ENCODE measurements around the gene DVL2. TPM values are rescaled to one million over a fixed set of nuclear protein-coding genes. Genes with fewer than 3 reads are reported as not detected.

Gene DVL2
- total RNA-seq, 1 donor from 2014 or later: 49.1 TPM

DNA sequence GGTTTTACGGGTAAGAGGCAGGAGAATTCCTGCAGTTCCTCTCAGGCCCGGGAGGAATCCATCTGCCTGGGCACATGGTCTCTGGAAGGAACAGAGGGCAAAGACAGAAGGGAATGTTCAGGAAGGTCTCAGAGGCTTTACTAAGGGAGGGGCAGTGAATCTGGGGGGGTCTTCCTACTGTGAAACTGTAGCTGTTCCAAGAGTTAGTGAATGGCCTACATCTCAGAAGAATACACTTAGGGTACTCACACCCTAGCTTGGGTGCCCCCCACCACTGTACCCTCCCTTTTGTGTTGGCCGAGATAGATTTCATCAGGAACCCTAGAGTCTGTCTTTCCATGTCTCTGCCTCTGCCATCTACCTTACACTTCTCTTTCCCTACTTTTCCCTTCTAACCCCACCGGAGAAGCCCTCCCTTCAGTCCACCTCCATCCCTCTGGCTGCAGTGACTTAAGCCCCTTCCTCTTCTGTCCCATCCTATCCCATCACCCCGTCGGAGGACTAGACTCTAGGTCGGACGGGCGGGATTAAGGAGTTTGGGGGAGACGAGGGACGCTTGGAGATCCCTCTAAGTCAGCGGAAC, 15.0 kb downstream of the DVL2 start:
- no peak for DNase-seq

DNA sequence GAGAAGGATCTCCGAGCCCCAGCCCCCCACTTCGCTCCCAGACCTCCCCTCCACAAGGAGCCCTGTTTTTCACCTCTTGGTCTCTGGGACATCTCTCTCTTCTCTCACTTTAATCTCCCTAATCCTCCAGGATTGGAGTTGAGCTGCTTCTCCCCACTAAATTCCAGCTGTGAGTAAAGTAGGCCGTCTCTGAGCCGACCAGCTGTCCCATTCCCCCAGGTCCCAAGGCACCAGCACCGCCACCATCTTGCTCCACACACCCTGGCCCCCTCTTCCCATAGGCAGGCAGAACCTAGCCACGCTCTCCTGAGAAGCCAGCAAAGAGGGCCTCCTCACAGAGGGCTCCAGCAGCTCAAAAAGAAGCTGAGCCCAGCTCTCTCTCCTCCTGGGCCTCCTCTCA, 15.6 kb downstream of the DVL2 start:
- no peak for DNase-seq

DNA sequence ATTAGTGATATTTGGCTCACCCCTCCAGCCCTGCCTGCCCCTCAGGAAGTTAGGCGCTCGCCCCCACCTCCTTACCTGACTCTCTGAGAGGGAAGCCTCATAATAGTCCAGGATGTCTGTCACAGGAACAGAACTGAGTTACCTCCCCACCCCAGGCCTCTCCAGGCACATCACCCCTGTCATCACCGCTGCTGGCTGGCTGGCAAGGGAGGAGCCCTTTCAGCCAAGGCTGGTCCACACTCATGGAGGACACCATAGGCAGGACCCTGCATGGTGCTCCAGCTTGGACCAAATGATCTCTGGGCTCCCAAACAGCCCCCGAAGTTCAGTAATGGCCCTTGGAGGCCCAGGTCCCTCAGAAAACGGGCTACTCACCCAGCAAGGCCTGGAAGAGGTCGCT, 16.2 kb downstream of the DVL2 start:
- no peak for DNase-seq

DNA sequence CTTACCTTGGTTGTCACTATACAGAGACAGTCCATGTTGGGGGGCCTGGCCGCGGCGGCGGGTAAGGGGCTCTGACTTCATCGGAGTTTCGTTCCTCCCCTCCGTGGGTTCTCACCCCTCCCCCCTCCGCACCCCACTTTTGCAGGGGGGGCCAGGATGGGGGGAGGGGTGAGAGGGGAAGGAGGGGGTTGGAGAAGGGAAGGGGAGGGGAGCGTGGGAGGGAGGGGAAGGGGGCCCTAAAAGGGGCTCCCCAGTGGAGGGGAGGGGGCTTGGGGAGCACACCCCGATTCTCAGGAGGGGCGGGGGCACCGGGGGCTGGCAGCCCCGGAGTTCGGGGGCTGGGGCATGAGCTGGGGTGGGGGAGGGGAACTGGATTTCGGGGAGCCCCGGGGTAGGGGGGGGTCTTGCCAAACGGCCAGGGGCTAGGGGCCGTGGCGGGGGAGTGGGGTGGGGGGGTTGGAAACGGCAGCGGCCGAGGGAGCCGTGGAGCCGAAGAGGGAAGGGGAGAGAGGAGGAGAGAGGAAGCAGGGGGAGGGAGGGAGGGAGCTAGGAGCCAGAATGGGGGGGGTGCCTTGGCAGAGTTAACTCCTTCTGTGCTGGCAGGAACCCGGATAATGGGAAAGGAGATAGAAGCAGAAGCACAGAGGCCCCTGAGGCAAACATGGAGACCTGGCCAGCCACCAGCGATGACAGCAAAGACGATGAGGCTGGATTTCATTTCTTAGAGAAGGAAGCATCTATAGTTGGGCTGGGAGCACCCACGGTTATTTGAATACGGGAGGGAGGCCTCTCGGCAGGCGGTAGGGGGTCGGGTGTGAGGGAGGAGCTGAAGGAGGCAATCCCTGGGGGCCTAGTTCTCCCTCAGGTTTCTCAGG, 17.0 kb downstream of the DVL2 start:
- peak; percentile 18 for DNase-seq

DNA sequence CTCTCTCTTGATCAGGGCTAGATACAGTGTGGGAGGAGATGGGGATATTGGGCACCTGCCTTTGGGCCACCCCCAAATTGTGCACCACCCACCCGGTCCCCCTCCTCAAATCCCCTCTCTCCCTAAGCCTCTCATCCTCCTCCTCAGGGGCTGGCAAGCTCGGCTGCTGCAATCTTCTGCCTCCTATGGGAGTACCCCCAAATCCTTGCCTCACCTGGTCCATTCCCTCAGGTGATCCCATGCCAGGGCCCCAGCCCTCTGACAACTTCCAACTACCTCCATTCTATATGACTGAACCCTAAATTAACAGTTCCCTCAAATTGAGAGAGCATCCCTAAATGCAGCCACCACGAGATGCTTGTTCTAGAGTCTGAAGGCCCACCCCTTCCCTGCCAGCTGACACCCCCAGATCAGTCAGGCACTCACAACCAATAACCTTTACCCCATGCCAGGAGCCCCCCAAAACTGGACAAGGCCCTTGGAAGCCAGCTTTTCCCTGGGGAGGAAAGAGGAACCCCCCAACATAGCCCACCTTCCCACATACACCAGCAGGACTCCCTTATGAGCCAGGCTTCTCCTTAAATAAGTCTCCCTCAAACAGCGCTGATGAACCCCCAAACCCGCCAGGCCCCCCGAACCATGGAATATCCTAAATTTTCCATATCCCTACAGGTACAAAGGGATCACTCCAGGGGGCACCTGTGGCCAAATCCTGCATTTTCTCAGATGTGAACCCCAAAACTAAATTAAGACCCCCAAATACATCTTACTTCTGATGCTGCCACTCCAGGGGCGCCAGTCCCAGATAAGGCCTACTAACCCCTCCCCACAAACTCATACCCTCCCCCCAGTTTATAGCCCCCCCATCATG, 17.8 kb downstream of the DVL2 start:
- no peak for DNase-seq

DNA sequence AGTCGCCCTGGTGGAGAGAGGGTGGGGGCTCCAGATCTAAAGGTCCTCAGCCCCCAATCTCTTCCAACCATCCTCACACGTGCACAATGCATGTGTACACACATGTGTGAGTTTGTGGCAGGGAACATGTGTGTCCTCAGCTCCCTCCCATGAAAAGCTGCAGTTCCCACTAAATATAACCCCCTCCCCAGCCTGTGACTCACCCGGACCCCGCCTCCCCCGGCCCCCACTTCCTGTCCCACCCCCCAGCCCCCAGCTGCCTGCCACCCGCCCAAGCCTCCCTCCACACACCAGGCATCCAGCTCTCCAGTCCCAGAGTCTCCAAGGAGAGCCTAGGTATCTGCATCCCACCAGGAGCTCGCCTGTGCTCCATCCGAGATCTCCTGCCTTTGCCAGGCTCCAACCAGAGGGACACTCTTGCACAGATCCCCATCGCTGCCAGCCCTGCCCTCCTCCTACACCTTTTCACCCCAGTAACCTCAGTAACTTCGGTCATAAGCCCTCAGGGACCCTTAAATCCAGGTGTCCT, 18.6 kb downstream of the DVL2 start:
- DNase-seq: no peak

DNA sequence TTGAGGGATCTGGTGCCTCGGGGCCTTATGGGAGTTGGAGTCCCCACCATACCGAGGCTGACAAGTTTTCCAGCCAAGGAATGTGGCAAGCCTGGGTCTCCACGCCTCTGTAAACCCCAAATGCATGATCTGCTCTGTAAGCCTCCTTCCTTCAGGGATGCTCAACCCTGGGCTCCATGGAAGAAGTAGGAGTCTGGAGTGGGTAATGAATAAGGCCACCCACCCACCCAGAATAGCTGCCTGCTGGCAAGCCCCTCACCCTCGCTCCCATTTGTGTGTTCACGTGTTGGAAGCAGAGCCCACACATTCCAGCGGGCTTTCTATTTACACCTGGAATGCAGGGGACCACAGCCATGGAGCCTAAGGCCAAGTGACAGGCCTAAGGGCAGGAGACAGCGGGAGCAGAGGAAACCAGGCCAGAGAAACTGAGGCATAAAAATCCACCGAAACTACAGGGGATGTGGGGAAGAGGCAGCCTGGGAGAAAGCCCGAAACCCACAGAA, 19.1 kb downstream of the DVL2 start:
- DNase-seq: no peak

DNA sequence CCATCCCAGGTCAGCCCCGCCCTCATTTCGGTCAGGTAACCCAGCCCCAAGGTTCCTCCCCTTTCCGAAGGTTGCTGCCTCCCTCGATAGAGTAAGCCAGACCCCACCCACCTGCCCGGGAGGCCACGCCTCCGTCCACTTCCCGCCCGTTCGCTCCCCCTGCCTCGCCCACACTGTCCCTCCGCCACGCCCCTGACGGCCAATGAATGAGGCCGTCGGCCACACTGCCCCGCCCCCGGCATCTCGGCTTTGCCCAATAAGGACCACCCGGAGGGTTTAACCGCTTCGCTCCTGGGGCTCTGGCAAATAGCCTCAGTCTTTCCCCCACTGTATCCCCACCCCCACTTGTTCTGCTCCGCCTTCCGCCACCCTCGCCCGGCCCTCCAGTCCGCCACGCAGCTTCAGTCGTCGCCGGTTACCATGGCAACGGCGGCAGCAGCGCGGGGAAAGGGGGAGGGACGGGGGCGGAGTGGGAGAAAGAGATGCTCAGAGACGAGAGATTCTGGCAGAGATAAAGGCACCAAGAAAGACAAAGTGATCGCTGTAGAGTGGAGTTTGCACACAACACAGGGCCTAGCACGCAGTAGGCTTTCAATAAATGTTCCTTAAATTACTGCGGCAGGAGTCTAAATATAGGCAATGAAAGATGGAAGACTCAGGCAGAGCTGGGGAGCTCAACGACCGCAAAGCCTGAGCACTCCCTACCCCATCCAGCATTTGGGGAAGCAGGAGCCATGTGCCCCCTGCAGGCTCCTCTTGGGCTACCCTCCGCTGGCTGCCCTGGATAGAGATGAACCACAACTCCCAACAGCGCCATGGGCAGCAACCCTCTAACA, 19.8 kb downstream of the DVL2 start:
- DNase-seq: peak; percentile 97

DNA sequence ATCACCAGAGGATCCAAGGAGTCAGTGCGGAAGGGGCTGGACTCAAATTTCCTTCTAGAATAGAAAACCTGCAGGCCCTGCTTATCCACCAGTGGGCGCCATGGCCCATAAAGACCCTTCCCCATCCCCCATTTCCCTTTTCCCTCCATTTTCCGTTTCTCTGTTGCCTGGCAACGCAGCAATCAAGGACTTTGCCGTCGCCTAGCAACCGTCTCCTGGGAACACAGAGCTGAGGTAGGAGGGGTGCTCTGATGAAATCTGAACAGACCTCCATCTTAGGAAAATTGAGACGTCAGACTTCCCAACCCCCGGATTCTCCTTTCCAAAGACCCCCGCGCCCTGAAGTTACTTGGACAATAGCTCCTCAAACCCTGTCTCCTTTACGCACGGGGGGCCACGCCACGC, 20.4 kb downstream of the DVL2 start:
- peak; percentile 73 for DNase-seq

DNA sequence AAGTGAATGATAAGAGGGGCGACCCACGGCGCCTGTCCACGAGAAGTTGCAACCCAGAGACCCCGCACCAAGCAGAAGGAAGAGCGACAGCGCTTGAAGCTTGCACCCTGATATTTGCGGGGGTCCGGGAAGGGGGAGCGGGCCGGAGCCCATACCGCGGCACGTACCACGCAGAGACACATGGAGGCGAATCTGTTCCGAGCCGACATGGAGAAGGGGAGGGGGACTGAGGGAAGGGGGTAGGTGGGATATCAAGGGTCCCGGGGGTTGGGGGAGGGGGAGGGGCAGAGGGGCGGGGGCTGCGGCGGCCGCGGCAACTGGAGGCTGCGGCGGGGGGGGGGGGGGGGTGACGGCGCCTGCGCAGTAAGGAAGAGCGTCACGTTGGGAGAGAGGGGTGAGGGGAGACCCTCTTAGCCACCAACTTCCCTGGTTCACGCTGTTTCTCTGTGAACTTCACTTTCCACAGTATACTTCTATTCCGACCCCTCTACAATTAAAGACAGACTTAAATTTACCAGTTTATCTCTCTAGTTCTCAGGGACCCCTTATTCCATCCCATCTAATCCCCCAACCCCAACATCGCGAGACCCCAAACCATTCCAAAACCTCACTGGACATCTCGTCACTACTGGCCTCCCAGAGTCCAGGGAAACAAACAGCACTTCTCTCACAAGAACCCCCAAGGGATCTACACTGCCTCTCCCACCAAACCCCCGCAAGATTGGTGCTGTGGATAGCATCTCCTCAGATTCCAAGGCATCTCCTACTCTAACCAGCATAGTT, 22.6 kb downstream of the DVL2 start:
- no peak for DNase-seq

DNA sequence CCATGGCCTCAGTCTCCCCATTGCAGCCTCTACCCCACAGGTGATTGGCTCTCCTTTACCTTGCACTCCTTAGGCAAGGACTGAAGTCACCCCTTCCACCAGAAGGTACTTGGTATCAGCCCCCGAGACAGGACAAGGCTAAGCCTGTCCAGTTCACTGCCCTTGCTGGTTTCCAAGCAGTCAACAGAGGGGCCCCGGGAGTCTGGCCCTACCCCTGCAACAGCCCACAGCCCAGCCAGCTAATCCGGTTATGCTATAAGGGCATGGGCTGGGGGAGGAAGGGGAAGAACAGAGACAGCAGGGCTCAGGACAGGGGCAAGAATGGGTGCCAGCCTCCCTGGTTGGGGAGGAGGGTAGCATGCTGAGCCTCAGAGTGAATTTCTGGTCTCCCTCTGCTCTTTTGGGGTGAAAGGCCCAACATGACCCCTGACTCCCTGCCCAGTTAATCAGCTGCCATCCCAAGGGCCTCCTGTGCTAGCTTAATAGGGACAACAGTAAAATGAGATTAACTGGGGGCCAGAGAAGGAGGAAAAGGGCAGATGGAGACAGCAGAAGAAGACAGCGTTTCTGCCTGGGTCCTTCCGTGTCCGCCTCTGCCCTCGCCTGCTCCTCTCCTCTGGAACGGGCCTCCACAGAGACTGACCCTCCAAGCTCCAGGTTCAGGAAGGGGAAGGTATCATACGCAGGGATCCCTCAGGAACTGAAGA, 25.4 kb downstream of the DVL2 start:
- DNase-seq: no peak

DNA sequence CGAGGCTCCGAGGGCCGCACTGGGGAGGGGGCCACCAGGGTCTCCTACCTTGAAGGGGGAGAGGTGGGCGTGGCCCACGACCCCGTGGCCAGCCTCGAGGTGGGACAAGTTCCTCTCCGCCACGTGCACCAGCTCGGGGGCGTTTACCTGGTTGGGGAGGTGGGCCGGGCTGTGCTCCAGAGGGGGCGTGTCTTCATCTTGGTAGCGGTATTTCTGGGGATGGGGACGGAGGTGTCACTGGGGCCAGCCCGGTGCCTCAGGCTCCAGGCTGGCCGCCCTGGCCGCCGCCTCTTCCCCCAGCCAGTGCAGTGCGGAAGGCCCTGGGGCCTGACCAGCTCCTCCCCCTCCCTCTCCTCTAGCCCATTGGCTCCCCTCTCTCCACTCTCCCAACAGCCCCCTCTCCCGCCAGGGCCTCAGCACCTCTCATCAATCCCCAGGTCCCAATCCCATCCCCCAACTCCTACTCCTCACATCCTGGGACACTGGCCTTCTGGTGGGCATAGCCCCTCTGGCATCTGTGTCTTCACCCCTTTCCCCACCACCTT, 26.2 kb downstream of the DVL2 start:
- no peak for DNase-seq

DNA sequence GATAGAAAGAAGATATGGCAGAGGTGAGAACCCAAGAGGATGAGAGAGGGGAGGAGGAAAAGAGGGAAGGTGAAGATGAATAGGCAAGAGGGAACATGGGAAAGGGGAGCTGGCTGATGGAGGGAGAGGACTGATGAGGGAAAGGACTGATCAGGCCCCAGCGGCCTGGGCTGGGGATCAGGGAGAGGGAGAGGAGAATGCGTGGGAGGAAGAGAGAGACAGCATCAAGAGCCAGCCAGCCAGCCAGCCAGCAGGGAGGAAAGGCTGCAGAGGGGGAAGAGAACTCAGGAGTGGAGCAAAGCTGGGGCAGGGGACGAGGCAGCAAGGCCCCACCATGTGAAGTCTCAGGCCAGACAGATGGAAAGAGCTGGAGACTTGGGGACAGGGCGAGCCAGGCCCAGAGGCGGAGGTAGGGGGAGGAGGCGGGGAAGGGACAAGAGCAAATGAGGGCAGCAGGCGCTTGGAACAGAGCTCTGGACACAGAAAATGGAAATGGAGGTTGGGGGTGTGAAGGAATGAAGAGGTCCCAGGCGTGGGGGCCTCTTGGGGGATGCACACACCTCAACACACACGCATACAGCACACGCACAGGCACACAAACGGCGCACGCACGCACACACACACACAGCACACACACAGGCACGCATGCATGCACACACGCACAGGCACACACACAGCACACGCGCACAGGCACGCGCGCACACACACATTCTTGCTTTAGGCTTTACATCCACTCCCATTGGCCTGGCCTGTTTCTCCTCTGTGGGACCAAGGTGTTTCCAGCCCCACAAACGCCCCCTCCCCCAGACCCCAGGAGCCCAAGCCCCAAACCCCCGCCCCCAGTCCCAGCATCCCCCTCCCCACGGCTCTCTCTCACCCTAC, 27.0 kb downstream of the DVL2 start:
- DNase-seq: no peak

DNA sequence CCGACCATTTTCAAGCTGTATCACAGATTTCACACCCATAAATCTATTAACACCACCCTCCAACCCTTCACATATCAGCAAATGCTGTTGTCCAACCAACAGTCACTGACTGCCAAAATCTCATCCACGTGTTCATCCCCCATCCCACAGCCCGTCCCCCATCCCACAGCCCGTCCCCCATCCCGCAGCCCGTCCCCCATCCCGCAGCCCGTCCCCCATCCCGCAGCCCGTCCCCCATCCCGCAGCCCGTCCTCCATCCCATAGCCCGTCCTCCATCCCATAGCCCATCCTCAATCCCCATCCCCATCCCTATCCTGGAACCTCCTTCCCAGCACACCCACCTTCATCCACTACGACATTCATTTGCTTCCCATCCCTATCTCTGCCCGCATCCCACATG, 28.8 kb downstream of the DVL2 start:
- no peak for DNase-seq

DNA sequence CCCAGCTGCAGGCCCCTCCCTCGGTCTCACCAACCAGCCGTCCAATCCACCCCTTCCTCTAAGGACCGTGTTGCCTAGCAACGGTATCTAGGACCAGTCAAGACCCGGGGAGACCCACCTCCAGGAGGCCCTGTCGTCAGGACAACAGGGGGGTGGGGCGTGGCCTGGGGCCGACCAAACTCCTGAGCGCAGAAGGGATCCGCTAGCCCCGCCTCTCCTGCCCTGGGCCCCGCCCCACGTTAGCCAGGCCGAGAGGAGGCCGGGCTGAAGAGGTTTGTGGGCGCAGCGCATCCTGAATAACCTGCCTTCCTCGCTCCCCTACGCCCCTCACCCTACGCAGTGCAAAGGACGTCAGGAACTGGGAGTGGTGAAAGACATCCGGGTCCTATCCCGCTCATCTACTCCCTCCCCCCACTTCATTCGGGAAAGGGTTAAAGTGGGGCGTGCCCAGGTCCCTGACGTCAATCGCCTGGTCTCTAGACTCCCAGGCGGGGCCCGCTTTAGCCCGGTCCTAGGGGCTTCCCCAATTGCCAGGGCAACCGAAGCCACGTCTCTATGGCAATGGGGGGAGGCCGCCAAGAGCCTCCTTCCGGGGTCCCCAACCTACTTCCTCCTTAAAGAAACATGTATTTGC, 29.4 kb downstream of the DVL2 start:
- DNase-seq: peak; percentile 78

DNA sequence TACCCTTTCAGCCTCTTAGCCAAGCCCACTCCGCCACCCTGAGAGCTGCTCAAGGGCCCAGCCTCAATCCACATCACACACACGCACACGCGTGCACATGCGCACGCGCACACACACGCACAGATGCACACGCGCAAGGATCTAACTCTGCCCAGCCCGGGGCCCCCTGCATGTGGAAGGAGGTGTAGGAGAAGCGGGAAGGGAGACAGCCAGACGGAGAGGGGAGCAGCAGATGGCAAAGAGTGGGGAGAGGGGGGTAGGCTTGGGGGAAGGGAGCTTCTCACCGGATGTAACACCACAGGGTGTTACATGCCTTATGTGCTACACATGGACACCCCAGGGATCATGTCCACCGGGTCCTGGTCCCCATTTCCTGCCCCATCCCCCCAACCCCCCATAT, 30.0 kb downstream of the DVL2 start:
- DNase-seq: peak; percentile 36

DNA sequence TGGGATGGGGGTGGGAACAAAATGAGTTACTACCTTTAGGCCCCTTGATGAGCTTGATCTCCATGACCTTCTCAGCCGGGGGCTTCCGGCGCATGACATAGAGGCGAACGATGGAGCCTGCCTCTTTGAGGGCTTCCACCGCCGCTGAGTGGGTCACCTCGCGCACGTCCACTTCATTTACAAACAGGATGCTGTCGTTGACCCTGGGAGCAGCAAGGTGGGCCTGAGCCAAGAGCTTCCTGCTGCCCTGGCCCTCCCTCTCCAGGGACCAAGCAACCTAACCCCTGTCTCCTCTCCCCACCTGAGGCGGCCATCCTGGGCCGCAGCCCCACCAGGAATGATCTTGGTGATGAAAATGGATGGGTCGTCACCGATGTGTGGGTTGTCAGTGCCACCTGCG, 30.9 kb downstream of the DVL2 start:
- no peak for DNase-seq

DNA sequence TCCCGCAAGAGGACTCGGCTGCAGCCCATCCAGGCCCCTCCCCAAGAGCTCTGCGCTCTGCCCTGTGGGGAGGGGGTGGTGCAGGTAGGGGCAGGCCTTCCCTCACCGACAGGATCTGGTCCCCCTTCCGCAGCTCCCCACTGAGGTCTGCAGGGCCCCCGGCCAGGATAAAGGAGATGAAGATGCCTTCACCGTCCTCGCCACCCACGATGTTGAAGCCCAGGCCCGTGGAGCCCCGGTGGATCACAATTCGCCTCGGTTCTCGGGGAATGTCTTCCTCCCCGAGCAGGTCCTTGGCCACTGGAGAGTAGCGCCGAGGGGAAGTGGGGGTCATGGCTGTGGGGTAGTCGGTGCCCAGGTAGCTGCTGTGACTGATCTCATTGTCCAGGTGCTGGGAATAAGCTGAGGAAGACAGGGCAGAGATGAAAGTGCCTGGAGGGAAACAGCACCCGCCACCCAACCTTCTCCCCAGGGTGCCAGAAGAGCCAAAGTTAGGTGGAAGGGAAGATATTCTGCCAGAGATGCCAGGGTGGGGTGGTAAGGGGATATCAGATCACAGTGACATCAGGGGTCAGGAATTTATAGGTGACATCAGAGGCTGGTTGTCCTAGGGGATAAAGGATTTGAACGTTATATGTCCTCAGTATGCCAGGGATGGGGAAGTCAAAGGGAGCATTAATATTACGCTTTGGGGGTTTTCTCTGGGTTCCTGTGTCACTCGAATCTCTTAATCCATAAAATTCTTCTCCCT, 37.5 kb downstream of the DVL2 start:
- no peak for DNase-seq
